ENCODE data around the gene VCL. TPM values are rescaled to one million over a fixed set of nuclear protein-coding genes. Genes with fewer than 3 reads are reported as not detected.

Gene VCL
- total RNA-seq, 2 experiments from 2014 or later, result 18.5 to 19.7 TPM

DNA sequence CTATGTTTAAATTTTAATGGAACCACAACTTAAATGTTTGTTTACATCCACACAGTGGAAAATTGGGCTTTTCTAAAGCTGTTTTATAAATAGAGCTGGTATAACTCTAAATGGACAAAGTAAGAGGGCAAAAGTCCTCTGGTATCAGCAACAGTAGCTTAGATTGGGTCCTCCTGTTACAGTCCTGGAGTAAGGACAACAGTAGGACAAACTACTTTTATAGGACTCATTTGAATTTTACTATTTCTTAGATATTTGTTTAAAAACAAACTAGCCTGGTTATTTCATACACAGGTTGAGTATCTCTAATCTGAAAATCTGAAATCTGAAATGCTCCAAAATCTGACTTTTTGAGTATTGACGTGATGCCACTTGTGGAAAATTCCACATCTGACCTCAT, 8.4 kb downstream of the VCL start:
- CTCF ChIA-PET, result interaction anchor here (0.6 kb wide), 1 partner anchor 49 kb away, joined by 3 read pairs; no protein-coding TSS in a partner anchor
- no peaks in the 10 kb centered on the region for H3K9me3 ChIP-seq (ENCODE audit: control insufficient read depth in 1 of 2, insufficient read depth in 1 of 2, low read length in 2 of 2)
- no peak for DNase-seq
- TF ChIP-seq, protein P1, sequence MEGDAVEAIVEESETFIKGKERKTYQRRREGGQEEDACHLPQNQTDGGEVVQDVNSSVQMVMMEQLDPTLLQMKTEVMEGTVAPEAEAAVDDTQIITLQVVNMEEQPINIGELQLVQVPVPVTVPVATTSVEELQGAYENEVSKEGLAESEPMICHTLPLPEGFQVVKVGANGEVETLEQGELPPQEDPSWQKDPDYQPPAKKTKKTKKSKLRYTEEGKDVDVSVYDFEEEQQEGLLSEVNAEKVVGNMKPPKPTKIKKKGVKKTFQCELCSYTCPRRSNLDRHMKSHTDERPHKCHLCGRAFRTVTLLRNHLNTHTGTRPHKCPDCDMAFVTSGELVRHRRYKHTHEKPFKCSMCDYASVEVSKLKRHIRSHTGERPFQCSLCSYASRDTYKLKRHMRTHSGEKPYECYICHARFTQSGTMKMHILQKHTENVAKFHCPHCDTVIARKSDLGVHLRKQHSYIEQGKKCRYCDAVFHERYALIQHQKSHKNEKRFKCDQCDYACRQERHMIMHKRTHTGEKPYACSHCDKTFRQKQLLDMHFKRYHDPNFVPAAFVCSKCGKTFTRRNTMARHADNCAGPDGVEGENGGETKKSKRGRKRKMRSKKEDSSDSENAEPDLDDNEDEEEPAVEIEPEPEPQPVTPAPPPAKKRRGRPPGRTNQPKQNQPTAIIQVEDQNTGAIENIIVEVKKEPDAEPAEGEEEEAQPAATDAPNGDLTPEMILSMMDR (IDR thresholded peaks at IDR 0.05), result no peak
- no peaks in the 10 kb centered on the region for H3K36me3 ChIP-seq (ENCODE audit: insufficient read depth, low read length)
- H3K27me3 ChIP-seq (ENCODE audit: control insufficient read depth in 1 of 2, insufficient read depth in 2 of 2, low read length in 2 of 2), result no peaks in the 10 kb centered on the region
- Mint-ChIP-seq H3K36me3 (ENCODE audit: low read depth) (peaks cover 6% of the 10 kb centered on the region), H3K27me3 (no peaks in the 10 kb centered on the region), H3K9me3 (no peaks in the 10 kb centered on the region), H3K27ac (no peak overlapping the region), H3K4me1 (ENCODE audit: low read depth) (peaks cover 62% of the 10 kb centered on the region), H3K4me3 (no peak overlapping the region)
- ATAC-seq (ENCODE audit: poor library complexity), result no peak
- H3K4me1 ChIP-seq (ENCODE audit: insufficient read depth, low read length), result peaks cover 28% of the 10 kb centered on the region
- intact Hi-C loops (cut with DNase I, micrococcal nuclease), result no loop called here
- H3K27ac ChIP-seq (ENCODE audit: low read depth in 1 of 2, low read length in 2 of 2), result no peak overlapping the region
- H3K4me3 ChIP-seq (ENCODE audit: low read length), result no peak overlapping the region
- POLR2A ChIA-PET, result interaction anchor here (0.9 to 1.1 kb wide), 2 partner anchors 17 to 50 kb away, joined by 3 read pairs; no protein-coding TSS in a partner anchor

DNA sequence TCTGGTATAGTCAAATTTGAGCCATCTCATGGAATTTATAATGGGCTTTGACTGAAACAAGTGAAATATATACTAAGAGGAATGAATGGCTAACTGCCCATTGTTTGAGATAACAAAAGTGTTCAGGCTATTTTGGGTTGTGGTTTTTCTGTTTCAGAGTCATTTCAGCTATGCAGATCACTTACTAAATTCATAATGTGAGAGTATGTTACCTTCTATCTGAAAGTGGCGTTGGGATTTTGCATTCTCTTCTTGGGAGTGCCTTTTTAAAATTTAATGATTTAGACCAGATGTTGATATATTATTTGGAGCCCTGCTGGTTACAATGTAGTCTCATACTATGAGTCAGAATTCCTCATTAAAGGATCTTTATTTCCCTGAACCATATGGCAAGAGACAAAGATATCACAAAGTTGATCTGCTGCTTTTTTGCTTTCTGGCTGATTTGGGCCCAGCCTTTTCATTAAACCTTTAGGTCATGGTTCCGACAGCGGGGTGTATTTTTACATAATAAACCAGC, 10.4 kb downstream of the VCL start:
- peak overlapping the region; percentile 59 for H3K27ac Mint-ChIP-seq
- peaks cover 28% of the 10 kb centered on the region for H3K4me1 ChIP-seq (ENCODE audit: insufficient read depth, low read length)
- no peak overlapping the region for H3K4me3 Mint-ChIP-seq
- H3K27me3 Mint-ChIP-seq, result no peaks in the 10 kb centered on the region
- H3K4me1 Mint-ChIP-seq (ENCODE audit: low read depth), result peaks cover 66% of the 10 kb centered on the region
- H3K36me3 Mint-ChIP-seq (ENCODE audit: low read depth), result peaks cover 8% of the 10 kb centered on the region
- ChIA-PET POLR2A (no interaction called here), CTCF (interaction anchor here (0.6 to 1.4 kb wide), 5 partner anchors 9 to 245 kb away, joined by 3 to 4 read pairs (median 3); no protein-coding TSS in a partner anchor)
- DNase-seq, result no peak
- H3K27ac ChIP-seq (ENCODE audit: low read depth in 1 of 2, low read length in 2 of 2), result no peak overlapping the region
- TF ChIP-seq, protein P1 (IDR thresholded peaks at IDR 0.05), result no peak
- no peaks in the 10 kb centered on the region for H3K9me3 ChIP-seq (ENCODE audit: control insufficient read depth in 1 of 2, insufficient read depth in 1 of 2, low read length in 2 of 2)
- no peaks in the 10 kb centered on the region for H3K9me3 Mint-ChIP-seq
- H3K27me3 ChIP-seq (ENCODE audit: control insufficient read depth in 1 of 2, insufficient read depth in 2 of 2, low read length in 2 of 2), result no peaks in the 10 kb centered on the region
- no peaks in the 10 kb centered on the region for H3K36me3 ChIP-seq (ENCODE audit: insufficient read depth, low read length)
- intact Hi-C loops (cut with DNase I, micrococcal nuclease), result no loop called here
- ATAC-seq (ENCODE audit: poor library complexity), result no peak
- H3K4me3 ChIP-seq (ENCODE audit: low read length), result no peak overlapping the region

DNA sequence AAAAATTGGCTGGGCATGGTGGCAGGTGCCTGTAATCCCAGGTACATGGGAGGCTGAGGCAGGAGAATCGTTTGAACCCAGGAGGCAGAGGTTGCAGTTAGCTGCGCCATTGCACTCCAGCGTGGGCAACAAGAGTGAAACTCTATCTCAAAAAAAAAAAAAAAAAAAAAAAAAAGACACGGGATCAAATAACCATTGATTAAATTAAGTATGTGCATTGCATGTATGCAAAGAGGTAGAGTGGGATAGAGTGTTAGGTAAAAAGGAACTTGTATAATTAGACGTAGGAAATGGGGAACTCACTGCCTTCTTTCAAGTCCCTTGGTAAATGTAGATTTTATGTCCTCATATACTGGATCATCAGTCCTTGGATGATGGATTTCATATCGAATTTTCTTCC, 13.1 kb downstream of the VCL start:
- H3K4me1 Mint-ChIP-seq (ENCODE audit: low read depth), result peaks cover 53% of the 10 kb centered on the region
- no peaks in the 10 kb centered on the region for H3K9me3 Mint-ChIP-seq
- Histone ChIP-seq H3K9me3 (ENCODE audit: control insufficient read depth in 1 of 2, insufficient read depth in 1 of 2, low read length in 2 of 2) (no peaks in the 10 kb centered on the region), H3K4me3 (ENCODE audit: low read length) (no peak overlapping the region), H3K36me3 (ENCODE audit: insufficient read depth, low read length) (no peaks in the 10 kb centered on the region), H3K4me1 (ENCODE audit: insufficient read depth, low read length) (peaks cover 23% of the 10 kb centered on the region), H3K27ac (ENCODE audit: low read depth in 1 of 2, low read length in 2 of 2) (no peak overlapping the region), H3K27me3 (ENCODE audit: control insufficient read depth in 1 of 2, insufficient read depth in 2 of 2, low read length in 2 of 2) (no peaks in the 10 kb centered on the region)
- peak overlapping the region; percentile 5 for H3K27ac Mint-ChIP-seq
- no peak overlapping the region for H3K4me3 Mint-ChIP-seq
- intact Hi-C loops (cut with DNase I, micrococcal nuclease), result no loop called here
- TF ChIP-seq, protein P1 (IDR thresholded peaks at IDR 0.05), result no peak
- ATAC-seq (ENCODE audit: poor library complexity), result no peak
- ChIA-PET CTCF (no interaction called here), POLR2A (interaction anchor here (0.7 to 2.2 kb wide), 3 partner anchors 10 to 54 kb away, joined by 3 to 7 read pairs (median 4); no protein-coding TSS in a partner anchor)
- peaks cover 12% of the 10 kb centered on the region for H3K36me3 Mint-ChIP-seq (ENCODE audit: low read depth)
- no peak for DNase-seq
- no peaks in the 10 kb centered on the region for H3K27me3 Mint-ChIP-seq

Data from CD4-positive, alpha-beta T cell (primary cell).